22Rv1 (cell line): ENCODE data around the gene HOXD9.

Source experiments
- ZFX ChIP-seq: fragments of 450-650 bp; IDR thresholded peaks from 2 replicates; pipeline ENCODE4 v1.6.1; 2017; ENCODE audit warnings: antibody characterized with exemption, borderline replicate concordance
- TF ChIP-seq, protein P1 (sequence below): fragments of 450-650 bp; IDR thresholded peaks from 2 replicates; pipeline ENCODE4 v1.5.1; 2017; ENCODE audit warnings: mild to moderate bottlenecking

DNA sequence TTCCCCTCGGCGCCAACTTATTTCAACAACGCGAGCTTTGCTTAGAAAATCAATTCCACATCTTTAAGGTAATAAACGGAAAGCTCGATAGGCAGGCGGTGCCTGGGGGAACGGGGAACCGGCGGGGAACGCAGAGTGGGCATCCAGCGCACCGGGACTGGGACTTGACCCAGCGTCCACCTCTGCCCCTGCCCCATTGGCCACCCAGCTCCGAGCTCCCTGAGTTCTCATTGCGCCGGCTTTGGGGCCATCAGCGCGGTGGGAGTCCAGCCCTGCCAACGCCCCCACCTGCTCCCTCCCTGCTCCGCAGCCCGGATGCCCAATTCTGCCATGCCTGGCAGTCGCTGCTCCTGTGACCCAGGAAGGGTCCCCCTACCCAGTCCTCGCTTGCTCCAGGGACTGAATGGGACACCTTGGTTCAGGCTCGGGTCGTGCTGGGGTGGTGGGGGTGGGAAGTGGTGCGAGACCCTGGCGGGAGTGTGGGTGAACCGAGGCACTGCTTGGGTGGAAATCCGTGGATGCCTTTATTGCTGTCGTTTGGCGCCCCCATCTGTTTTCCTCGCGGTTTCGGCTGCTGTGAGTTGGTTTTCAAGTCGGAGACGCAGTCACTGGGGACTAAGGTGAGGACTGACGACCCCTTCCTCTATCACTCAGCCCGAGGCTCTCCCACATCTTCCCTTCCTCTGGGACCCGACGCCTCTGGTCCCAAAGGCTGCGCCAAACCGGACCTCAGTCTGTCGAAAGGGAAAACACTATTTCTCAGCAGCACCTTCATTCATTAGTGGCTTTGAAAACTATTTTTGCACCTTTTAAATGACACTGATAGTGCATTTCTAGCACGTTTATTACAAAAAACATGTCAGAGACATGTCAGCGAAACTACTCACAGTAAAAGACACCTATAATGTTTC is 36.4 kb upstream of the HOXD9 start:
- TF ChIP-seq, protein P1, sequence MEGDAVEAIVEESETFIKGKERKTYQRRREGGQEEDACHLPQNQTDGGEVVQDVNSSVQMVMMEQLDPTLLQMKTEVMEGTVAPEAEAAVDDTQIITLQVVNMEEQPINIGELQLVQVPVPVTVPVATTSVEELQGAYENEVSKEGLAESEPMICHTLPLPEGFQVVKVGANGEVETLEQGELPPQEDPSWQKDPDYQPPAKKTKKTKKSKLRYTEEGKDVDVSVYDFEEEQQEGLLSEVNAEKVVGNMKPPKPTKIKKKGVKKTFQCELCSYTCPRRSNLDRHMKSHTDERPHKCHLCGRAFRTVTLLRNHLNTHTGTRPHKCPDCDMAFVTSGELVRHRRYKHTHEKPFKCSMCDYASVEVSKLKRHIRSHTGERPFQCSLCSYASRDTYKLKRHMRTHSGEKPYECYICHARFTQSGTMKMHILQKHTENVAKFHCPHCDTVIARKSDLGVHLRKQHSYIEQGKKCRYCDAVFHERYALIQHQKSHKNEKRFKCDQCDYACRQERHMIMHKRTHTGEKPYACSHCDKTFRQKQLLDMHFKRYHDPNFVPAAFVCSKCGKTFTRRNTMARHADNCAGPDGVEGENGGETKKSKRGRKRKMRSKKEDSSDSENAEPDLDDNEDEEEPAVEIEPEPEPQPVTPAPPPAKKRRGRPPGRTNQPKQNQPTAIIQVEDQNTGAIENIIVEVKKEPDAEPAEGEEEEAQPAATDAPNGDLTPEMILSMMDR: peak; percentile 52
- no peak for TF ChIP-seq ZFX
